HCT116 (cell line): ENCODE data around the gene KLHDC10. TPM values are rescaled to one million over a fixed set of nuclear protein-coding genes. Genes with fewer than 3 reads are reported as not detected.

Source experiments
- ATAC-seq: fragments of 200-7000 bp; cut with Tn5 transposase; 2 replicates; pipeline ENCODE4 v1.9.1; 2020; ENCODE audit warnings: mild to moderate bottlenecking, moderate library complexity
- BruUV-seq: library from RNA; stranded (reverse); fragments of 400-500 nt; replicated peaks from 2 replicates; lab custom pipeline; 2021; lab: Mats Ljungman, UMichigan
- CTCF ChIA-PET: fragments of 300-600 bp; sonication (Branson Sonifier 250); formaldehyde crosslinking; loops from one replicate; lab custom pipeline; 2021; ENCODE audit warnings: antibody characterized with exemption; lab: Charles Lee
- POLR2A ChIA-PET: fragments of 300-600, 350-600 bp; sonication (Branson Sonifier 250); formaldehyde crosslinking; loops from one replicate; lab custom pipeline; 2021; ENCODE audit warnings: antibody characterized with exemption; lab: Charles Lee
- RAD21 ChIA-PET, 2 experiments: fragments of 300-600 bp; sonication (Branson Sonifier 250); formaldehyde crosslinking; loops; one replicate each; lab custom pipeline; 2023; ENCODE audit warnings: low total read pairs in 2 of 2; ENCODE audit not compliant: uncharacterized antibody in 2 of 2, unreplicated experiment in 2 of 2, low non-redundant PET in 1 of 2; lab: Charles Lee
- DNase-seq: peaks from one replicate; pipeline ENCODE4 v3.0.0-alpha.2; 2010; ENCODE audit warnings: low read depth, low spot score
- H2AFZ ChIP-seq: fragments of 200-600 bp; shearing (Covaris generic), sonication (generic); 2 replicates; pipeline ENCODE4 v1.6.1; 2017; ENCODE audit warnings: low read depth, mixed run types, mixed read lengths, antibody characterized with exemption, low read length; ENCODE audit not compliant: poor library complexity, severe bottlenecking
- H3K27ac ChIP-seq: 2 replicates; pipeline ENCODE4 v1.5.1; 2012; ENCODE audit warnings: low read depth, low read length
- H3K27me3 ChIP-seq: fragments of 200-600 bp; sonication (generic); 2 replicates; pipeline ENCODE4 v1.6.1; 2016; ENCODE audit warnings: mixed run types, low read length, mixed read lengths; ENCODE audit not compliant: insufficient read depth
- H3K36me3 ChIP-seq, 2 experiments: fragments of 200-500 bp in 1 of 2; fragments of 200-600 bp in 1 of 2; sonication (Bioruptor generic) in 1 of 2; sonication (generic) in 1 of 2; 2 replicates each; pipeline versions ENCODE4 v1.5.1 to v1.6.1; 2014 to 2016; ENCODE audit warnings: low read length in 2 of 2, inconsistent platforms in 1 of 2, mixed read lengths in 1 of 2, mixed run types in 1 of 2; ENCODE audit not compliant: insufficient read depth in 2 of 2, control insufficient read depth in 1 of 2
- H3K4me1 ChIP-seq, 2 experiments: fragments of 200-600 bp in 1 of 2; sonication (generic) in 1 of 2; 2 replicates each; pipeline versions ENCODE4 v1.5.1 to v1.6.1; 2012 to 2017; ENCODE audit warnings: low read length in 2 of 2, inconsistent platforms in 1 of 2, mild to moderate bottlenecking in 1 of 2, mixed read lengths in 1 of 2, mixed run types in 1 of 2, moderate library complexity in 1 of 2; ENCODE audit not compliant: insufficient read depth in 2 of 2, control insufficient read depth in 1 of 2
- H3K4me2 ChIP-seq: fragments of 200-600 bp; sonication (generic); 2 replicates; pipeline ENCODE4 v1.6.1; 2017; ENCODE audit warnings: mixed run types, low read length, mixed read lengths
- H3K4me3 ChIP-seq, 2 experiments: fragments of 200-600 bp in 1 of 2; sonication (generic) in 1 of 2; replicated peaks in 1 of 2; 2 replicates each; pipeline ENCODE4 v1.5.1; 2011 to 2016; ENCODE audit warnings: low read length in 2 of 2, control low read depth in 1 of 2, low read depth in 1 of 2, mild to moderate bottlenecking in 1 of 2, mixed read lengths in 1 of 2, mixed run types in 1 of 2
- H3K79me2 ChIP-seq: fragments of 200-600 bp; sonication (generic); 2 replicates; pipeline ENCODE4 v1.6.1; 2017; ENCODE audit warnings: mild to moderate bottlenecking, mixed run types, low read length, moderate library complexity, mixed read lengths; ENCODE audit not compliant: insufficient read depth
- H3K9ac ChIP-seq: fragments of 200-600 bp; sonication (generic); 2 replicates; pipeline ENCODE4 v1.6.1; 2016; ENCODE audit warnings: low read length, mixed read lengths
- H3K9me2 ChIP-seq: fragments of 200-600 bp; sonication (generic), shearing (Covaris generic); 2 replicates; pipeline ENCODE4 v1.6.1; 2017; ENCODE audit warnings: mixed run types, mild to moderate bottlenecking, moderate library complexity; ENCODE audit not compliant: insufficient read depth
- H3K9me3 ChIP-seq, 2 experiments: fragments of 200-500 bp in 1 of 2; fragments of 200-600 bp in 1 of 2; sonication (Bioruptor generic) in 1 of 2; sonication (generic) in 1 of 2; 2 replicates each; pipeline ENCODE4 v1.6.1; 2014 to 2017; ENCODE audit warnings: low read length in 2 of 2, mixed read lengths in 2 of 2, inconsistent platforms in 1 of 2, low read depth in 1 of 2, mild to moderate bottlenecking in 1 of 2, mixed run types in 1 of 2, moderate library complexity in 1 of 2; ENCODE audit not compliant: control insufficient read depth in 1 of 2, insufficient read depth in 1 of 2
- H4K20me1 ChIP-seq: fragments of 200-600 bp; sonication (generic), shearing (Covaris generic); 2 replicates; pipeline ENCODE4 v1.6.1; 2017; ENCODE audit warnings: mixed run types, mild to moderate bottlenecking, moderate library complexity; ENCODE audit not compliant: insufficient read depth
- CBX3 ChIP-seq: IDR thresholded peaks from 2 replicates; pipeline ENCODE4 v1.6.1; 2012; ENCODE audit warnings: low read depth
- ELF1 ChIP-seq: IDR thresholded peaks from 2 replicates; pipeline ENCODE4 v1.6.1; 2012; ENCODE audit warnings: low read depth, borderline replicate concordance
- EZH2 ChIP-seq: fragments of 200-600 bp; sonication (generic); IDR thresholded peaks from 2 replicates; pipeline ENCODE4 v1.6.1; 2017; ENCODE audit warnings: antibody characterized with exemption, mixed run types
- FOSL1 ChIP-seq: IDR thresholded peaks from 2 replicates; pipeline ENCODE4 v1.6.1; 2012; ENCODE audit warnings: low read depth
- POLR2A ChIP-seq: IDR thresholded peaks from 2 replicates; pipeline ENCODE4 v1.7.0; 2011; ENCODE audit warnings: borderline replicate concordance; ENCODE audit not compliant: insufficient read depth, insufficient read length; ENCODE audit errors: extremely low read depth
- SP1 ChIP-seq: IDR thresholded peaks from 2 replicates; pipeline ENCODE4 v1.6.1; 2012; ENCODE audit warnings: low read depth
- SRF ChIP-seq: IDR thresholded peaks from 2 replicates; pipeline ENCODE4 v1.6.1; 2012; ENCODE audit warnings: low read depth
- YY1 ChIP-seq: IDR thresholded peaks from 2 replicates; pipeline ENCODE4 v1.6.1; 2011; ENCODE audit warnings: low read length, low read depth, moderate library complexity, mild to moderate bottlenecking; ENCODE audit not compliant: insufficient replicate concordance; ENCODE audit errors: extremely low read depth
- ZFX ChIP-seq: fragments of 450-650 bp; IDR thresholded peaks from 2 replicates; pipeline ENCODE4 v1.6.1; 2017
- intact Hi-C: fragments of 100-400 bp; cut with micrococcal nuclease; formaldehyde crosslinking; loops from 2 replicates; pipeline ENCODE4 v1.10.0; 2022
- total RNA-seq: library from RNA; stranded (reverse); gene quantifications from one replicate; pipeline ENCODE4 v1.2.1, GENCODE V29; 2021; ENCODE audit not compliant: unreplicated experiment
- TF ChIP-seq, protein P1 (sequence below): IDR thresholded peaks from 2 replicates; pipeline ENCODE4 v1.6.1; 2012
- TF ChIP-seq, protein P2 (sequence below), 3 experiments: fragments of 200-600 bp in 1 of 3; sonication (generic) in 1 of 3; IDR thresholded peaks in 2 of 3; conservative IDR thresholded peaks in 1 of 3; 2 replicates each; pipeline ENCODE4 v1.5.1; 2012 to 2017; ENCODE audit warnings: low read depth in 2 of 3, low read length in 2 of 3, antibody characterized with exemption in 1 of 3, borderline replicate concordance in 1 of 3, control low read depth in 1 of 3, mild to moderate bottlenecking in 1 of 3, mixed read lengths in 1 of 3, mixed run types in 1 of 3, moderate library complexity in 1 of 3; ENCODE audit not compliant: insufficient read depth in 1 of 3

KLHDC10 gene
- total RNA-seq, 1 experiment from 2014 or later, result 25.8 TPM

DNA sequence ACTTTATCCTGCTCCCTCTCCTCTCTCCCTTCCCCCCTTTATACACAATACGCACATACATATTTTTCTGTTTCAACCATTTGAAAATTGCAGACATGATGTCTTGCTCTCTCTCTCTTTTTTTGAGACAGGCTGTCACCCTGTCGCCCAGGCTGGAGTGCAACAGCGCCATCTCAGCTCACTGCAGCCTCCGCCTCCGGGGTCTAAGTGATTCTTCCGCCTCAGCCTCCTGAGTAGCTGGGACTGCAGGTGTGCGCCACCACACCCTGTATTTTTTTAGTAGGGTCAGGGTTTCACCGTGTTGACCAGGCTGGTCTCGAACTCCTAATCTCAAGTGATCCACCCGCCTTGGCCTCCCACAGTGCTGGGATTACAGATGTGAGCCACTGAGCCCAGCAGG is 38.5 kb downstream of the KLHDC10 start:
- BruUV-seq, result no TSS peak
- H3K4me2 ChIP-seq, result no peak overlapping the region
- H3K9me3 ChIP-seq, result no peaks in the 10 kb centered on the region
- H3K79me2 ChIP-seq, result no peaks in the 10 kb centered on the region
- H2AFZ ChIP-seq, result no peak overlapping the region
- no peak overlapping the region for H3K9ac ChIP-seq
- intact Hi-C loops, result no loop called here
- CTCF ChIA-PET, result no interaction called here
- H3K4me1 ChIP-seq, result peaks cover 0 to under 1% of the 10 kb centered on the region in 2 experiments; a peak in 1 of 4 replicates
- H3K4me3 ChIP-seq, result no peak overlapping the region
- H3K36me3 ChIP-seq, result no peaks in the 10 kb centered on the region
- no peak for TF ChIP-seq EZH2
- no peak for TF ChIP-seq SRF
- TF ChIP-seq POLR2A, result no peak
- no peak for TF ChIP-seq ELF1
- TF ChIP-seq, protein P1, sequence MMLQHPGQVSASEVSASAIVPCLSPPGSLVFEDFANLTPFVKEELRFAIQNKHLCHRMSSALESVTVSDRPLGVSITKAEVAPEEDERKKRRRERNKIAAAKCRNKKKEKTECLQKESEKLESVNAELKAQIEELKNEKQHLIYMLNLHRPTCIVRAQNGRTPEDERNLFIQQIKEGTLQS, result no peak
- TF ChIP-seq CBX3, result no peak
- TF ChIP-seq, protein P2, sequence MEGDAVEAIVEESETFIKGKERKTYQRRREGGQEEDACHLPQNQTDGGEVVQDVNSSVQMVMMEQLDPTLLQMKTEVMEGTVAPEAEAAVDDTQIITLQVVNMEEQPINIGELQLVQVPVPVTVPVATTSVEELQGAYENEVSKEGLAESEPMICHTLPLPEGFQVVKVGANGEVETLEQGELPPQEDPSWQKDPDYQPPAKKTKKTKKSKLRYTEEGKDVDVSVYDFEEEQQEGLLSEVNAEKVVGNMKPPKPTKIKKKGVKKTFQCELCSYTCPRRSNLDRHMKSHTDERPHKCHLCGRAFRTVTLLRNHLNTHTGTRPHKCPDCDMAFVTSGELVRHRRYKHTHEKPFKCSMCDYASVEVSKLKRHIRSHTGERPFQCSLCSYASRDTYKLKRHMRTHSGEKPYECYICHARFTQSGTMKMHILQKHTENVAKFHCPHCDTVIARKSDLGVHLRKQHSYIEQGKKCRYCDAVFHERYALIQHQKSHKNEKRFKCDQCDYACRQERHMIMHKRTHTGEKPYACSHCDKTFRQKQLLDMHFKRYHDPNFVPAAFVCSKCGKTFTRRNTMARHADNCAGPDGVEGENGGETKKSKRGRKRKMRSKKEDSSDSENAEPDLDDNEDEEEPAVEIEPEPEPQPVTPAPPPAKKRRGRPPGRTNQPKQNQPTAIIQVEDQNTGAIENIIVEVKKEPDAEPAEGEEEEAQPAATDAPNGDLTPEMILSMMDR (IDR thresholded peaks at IDR 0.05 in 2 of 3, conservative IDR thresholded peaks at IDR 0.05 in 1 of 3; ENCODE audit: borderline replicate concordance in 1 of 3, insufficient read depth in 1 of 3, low read depth in 2 of 3, low read length in 2 of 3), result no peak
- no peaks in the 10 kb centered on the region for H3K27me3 ChIP-seq
- RAD21 ChIA-PET, result no interaction called here
- no peaks in the 10 kb centered on the region for H4K20me1 ChIP-seq
- POLR2A ChIA-PET, result no interaction called here
- no peak overlapping the region for H3K27ac ChIP-seq
- no peaks in the 10 kb centered on the region for H3K9me2 ChIP-seq
- ATAC-seq (no peak), DNase-seq (no peak)

DNA sequence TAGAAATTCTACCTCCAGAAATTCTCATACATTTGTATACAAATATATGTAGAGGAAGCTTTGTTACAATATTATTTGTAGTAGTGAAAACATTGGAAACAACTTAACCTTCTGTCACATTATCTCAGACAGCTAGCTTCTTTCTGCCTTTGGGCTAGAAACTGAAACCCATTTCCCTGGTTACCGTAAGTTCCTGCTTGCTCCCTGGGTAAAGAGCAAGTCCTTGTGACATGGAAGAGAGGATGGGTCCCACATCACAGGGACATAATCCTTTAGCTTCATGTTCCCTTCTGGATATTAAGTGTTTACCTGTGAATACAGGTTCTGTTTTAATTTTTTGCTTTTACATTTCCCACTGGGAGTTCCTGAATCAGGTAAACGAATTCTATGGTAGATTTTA is 41.8 kb downstream of the KLHDC10 start:
- Histone ChIP-seq H3K79me2 (no peaks in the 10 kb centered on the region), H2AFZ (no peak overlapping the region), H3K9ac (no peak overlapping the region), H3K27me3 (no peaks in the 10 kb centered on the region), H3K9me3 (no peaks in the 10 kb centered on the region), H3K4me3 (no peak overlapping the region), H3K4me1 (peaks cover 0 to 12% of the 10 kb centered on the region in 2 experiments; a peak in 2 of 4 replicates)
- DNase-seq (no peak), ATAC-seq (no peak)
- RAD21 ChIA-PET, result no interaction called here
- no TSS peak for BruUV-seq
- TF ChIP-seq FOSL1 (no peak), YY1 (no peak), SP1 (no peak), ELF1 (no peak), CBX3 (no peak), ZFX (no peak), SRF (no peak)
- TF ChIP-seq, protein P2 (IDR thresholded peaks at IDR 0.05 in 2 of 3, conservative IDR thresholded peaks at IDR 0.05 in 1 of 3; ENCODE audit: borderline replicate concordance in 1 of 3, insufficient read depth in 1 of 3, low read depth in 2 of 3, low read length in 2 of 3), result no peak
- TF ChIP-seq, all 23 proteins: peak for 0
- Histone ChIP-seq H3K27ac (no peak overlapping the region), H3K4me2 (no peak overlapping the region), H3K36me3 (no peaks in the 10 kb centered on the region), H3K9me2 (no peaks in the 10 kb centered on the region), H4K20me1 (no peaks in the 10 kb centered on the region)
- CTCF ChIA-PET, result interaction anchor here (1.7 kb wide), 1 partner anchor 16 kb away, joined by 3 read pairs; no protein-coding TSS in a partner anchor
- POLR2A ChIA-PET, result no interaction called here
- intact Hi-C loops, result no loop called here
